HG03025 (cell line): ENCODE data around the gene POFUT1.
"Not testable (repeated sequence)": the region's sequence is repeated elsewhere in the genome, so short reads cannot be mapped to it uniquely, and the experiment has no call there.

ENCODE experiments used
- ATAC-seq: cut with Tn5 transposase; IDR thresholded peaks from one replicate; pipeline ENCODE4 v1.9.1; 2021; ENCODE audit warnings: mild to moderate bottlenecking, moderate library complexity; ENCODE audit not compliant: unreplicated experiment, low FRiP score

POFUT1 gene

GRCh38 chr20:32232326-32232886 is 24.7 kb downstream of the POFUT1 start:
- no peak for ATAC-seq

- ATAC-seq, result no peak
These were observed 25.6 kb downstream of the POFUT1 start for GRCh38 chr20:32233286-32233685.

GRCh38 chr20:32234135-32234808 is 26.6 kb downstream of the POFUT1 start:
- no peak for ATAC-seq

DNA sequence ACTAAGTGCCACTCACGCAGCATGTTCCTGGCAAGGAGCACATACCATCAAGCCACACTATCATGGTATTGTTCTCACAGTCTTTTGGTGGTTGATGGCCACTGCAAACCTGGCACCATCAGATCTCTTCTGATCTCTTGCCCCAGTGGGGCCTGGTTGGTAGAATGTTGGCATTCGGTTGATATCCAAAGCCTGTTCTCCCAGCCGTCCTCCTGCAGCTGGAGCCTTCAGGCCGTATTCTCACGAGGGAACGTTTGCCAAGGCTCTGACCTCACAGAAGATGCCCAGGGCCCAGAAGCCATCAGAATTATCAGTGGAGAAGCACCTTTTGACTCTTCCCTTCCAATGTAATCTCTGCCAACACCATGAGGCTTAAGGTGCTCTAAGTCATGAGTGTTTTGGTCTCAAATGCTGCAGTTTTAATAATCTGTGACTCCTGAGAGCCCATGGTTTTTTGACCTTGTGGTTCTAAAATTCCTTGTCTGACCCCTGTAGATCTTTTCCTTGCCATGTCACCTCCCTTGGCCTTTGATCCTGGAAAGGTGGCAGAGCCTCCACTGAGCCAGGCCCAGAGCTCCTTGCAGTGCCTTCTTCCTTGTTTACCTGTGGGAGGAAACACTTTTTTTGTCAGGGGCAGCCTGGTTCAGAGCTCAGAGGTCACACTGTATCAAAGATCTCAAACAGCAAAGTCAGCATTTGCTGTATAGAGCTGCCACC is 27.8 kb downstream of the POFUT1 start:
- no peak for ATAC-seq

- no peak for ATAC-seq
These were observed 28.4 kb downstream of the POFUT1 start for GRCh38 chr20:32236048-32236533.

DNA sequence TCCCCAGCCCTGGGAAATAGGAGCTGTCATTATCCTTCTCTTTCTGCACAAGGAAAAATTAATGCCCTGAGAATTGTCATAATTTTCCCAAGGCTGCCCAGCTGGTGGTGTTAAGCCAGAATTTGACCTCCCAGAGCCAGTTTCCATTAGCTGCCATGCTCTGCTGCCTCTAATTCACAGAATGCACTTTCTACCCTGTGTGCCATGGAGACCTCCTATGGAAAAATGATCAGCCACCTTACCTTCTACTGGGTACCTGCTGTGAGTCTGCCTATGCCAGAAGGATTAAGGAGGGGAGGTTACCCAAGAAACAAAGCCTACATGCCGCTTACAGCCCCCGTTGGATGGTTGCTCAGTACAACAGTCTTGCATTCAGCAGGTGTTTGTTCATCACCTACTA is 29.1 kb downstream of the POFUT1 start:
- ATAC-seq, result no peak

GRCh38 chr20:32237419-32237818 is 29.7 kb downstream of the POFUT1 start:
- no peak for ATAC-seq

GRCh38 chr20:32238483-32239425 is 31.1 kb downstream of the POFUT1 start:
- no peak for ATAC-seq

DNA sequence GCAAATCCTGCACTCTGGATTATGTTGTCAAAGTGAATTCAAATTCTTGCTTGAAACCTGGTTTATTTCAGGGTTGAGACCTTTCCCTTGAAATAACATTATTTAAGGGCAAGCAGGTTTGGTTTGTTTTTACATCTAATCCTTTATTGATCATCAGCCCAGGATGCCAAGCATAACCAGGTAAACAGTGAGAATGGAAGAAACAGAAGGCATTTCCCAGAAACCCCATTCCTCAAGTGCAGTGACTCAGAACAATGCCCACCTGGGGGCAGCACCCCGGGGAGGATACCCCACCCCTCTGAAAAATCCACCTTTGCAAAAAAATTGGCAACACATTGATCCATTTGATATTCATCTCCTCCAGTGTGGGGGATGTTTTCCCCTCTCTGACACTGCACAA is 32.5 kb downstream of the POFUT1 start:
- ATAC-seq, result no peak

DNA sequence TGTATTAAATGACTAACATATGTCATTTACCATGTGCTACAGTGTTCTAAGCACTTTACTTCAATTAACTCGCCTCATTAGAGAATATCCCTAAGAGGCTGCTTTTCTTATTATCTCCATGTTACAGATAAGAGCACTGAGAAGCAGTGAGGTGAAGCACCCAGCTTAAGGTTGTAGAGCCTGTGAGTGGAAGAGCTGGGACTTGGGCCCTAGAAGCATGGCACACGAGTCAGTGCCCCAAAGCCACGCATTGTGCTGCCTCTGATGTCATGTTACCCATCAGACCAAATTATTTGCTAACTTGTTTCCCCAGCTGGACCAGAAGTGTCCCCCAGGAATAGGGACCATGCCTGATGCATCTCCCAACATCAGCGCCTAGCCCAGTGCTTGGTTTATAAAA is 34.1 kb downstream of the POFUT1 start:
- no peak for ATAC-seq

DNA sequence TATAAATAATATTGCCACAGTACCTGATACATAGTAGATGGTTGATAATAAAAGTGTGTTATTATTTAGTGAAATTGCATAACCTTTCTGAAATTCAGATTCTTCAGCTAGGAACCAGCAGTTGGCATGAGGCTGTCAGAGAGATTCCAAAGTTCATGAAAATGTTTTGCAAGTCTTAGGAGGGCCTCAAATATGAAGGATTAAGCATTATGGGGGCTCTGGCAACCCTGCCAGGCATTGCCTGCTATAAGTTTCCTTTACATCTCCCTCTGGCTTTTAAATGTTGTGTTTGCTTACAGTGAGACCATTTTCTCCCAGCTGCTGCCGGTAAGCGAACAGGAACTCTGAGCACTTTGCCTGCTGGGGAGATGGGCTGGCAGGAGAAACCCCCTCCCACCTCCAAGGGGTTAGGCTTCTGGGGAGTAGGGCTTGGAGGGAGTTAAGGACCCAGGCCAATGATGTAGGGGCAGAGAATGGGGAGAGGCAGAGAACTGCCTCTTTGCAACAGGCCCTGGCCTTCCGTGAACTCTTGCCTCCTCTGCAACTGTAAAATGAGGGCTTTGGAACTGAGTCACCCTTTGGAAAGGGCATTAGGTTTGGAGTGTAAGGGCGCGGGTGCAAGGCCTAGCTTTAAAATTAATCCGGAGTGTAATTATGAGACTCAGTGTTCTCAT is 36.6 kb downstream of the POFUT1 start:
- no peak for ATAC-seq

- ATAC-seq, result no peak
These were observed 37.3 kb downstream of the POFUT1 start for GRCh38 chr20:32244959-32245358.

GRCh38 chr20:32246208-32246607 is 38.5 kb downstream of the POFUT1 start:
- ATAC-seq, result not testable (repeated sequence)

DNA sequence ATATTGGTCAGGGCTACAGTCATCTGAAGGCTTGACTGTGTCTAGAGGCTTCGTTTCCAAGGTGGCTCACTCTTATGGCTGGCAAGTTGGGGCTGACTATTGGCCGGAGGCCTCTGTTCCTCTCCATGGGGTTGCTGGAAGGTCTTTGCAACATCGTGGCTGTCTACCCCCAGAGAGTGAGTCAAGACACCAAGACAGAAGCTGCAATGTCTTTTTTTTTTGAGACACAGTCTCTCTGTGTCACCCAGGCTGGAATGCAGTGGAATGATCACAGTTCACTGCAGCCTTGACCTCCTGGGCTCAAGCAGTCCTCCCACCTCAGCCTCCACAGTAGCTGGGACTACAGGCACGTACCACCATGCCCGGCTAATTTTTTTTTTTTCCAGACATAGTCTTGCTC is 40.4 kb downstream of the POFUT1 start:
- ATAC-seq, result no peak

GRCh38 chr20:32249030-32249738 is 41.5 kb downstream of the POFUT1 start:
- no peak for ATAC-seq

DNA sequence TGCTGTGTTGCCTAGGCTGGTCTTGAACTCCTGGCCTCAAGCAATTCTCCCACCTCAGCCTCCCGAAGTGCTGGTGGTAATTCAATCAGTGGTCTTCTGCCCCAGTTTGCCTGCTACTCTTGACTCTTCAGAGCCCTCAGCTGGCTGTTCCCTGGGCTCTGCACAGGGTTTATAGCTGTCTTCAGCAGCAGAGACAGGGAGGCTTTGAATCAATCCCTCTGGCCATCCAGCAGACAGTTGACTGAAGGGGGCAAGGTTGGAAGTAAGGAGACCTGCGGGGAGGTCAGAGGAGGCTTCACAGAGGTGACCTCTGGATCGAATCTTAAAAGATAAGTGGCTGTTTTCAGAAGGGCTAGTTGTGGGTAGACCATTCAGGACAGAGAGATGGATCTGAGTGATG is 43.8 kb downstream of the POFUT1 start:
- ATAC-seq, result no peak

DNA sequence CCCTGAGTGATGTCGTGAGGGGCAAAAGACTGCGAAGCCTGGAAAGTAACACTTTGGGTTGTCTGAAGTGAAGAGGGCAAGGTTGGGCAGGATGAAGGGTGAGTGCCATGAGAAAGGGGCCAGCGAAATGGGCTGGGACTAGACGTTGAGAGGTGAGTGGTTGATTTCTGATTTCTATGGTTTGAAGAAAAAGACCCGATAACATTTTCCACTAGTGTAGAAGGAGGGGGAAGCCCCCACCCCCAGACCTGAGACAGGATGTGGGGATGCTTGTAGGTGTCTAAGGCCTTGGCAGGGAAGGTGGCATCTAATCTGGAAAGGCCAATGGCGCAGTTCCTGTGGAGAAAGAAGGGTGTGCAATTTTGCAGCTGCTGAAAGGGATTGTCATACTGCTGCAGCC is 44.5 kb downstream of the POFUT1 start:
- ATAC-seq, result no peak

DNA sequence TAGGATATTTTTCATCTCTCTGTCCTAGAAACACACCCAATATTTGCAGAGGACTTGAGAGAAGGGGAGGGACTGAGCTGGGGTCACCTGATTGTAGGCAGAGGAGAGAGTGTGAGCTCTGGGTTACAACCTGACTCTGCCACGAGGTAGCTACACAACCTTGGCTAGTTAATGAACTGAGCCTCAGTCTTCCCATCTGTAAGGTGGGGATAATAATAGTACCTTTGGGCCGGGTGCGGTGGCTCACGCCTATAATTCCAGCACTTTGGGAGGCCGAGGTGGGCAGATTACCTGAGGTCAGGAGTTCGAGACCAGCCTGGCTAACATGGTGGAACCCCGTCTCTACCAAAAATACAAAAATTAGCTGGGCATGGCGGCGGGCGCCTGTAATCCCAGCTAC is 53.3 kb downstream of the POFUT1 start:
- ATAC-seq, result not testable (repeated sequence)

DNA sequence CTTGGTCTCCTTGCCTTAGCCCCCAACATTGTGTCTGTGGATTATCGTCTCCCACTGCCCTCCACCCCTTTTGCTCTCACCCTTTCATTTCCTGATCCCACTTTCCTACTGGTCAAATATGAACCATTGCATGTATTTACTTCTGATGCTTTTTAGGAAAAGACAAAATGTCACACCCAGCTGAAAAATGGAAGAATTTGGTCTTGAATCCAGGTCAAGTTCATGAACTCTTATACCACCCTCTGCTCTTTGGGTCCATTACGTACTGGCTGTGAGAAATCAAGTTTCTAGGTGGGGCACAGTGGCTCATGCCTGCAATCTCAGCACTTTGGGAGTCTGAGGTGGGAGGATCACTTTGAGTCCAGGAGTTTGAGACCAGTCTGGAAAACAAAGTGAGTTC is 54.0 kb downstream of the POFUT1 start:
- ATAC-seq, result no peak
